Natural killer cell (primary cell): ENCODE measurements around the gene NR0B2. TPM values are rescaled to one million over a fixed set of nuclear protein-coding genes. Genes with fewer than 3 reads are reported as not detected.

Experiments used
- ATAC-seq, 3 donors: fragments of 150-1000 bp in 2 of 3; fragments of 200-7000 bp in 1 of 3; cut with Tn5 transposase; 1 replicate in 1 of 3; 2 replicates in 2 of 3; pipeline ENCODE4 v1.10.0; 2021; ENCODE audit warnings: mild to moderate bottlenecking in 2 of 3, moderate library complexity in 2 of 3
- DNase-seq, 2 donors: peaks; one replicate each; pipeline versions ENCODE4 v3.0.0 to v3.0.0-alpha.2; 2013 to 2021; ENCODE audit warnings: mixed read lengths in 1 of 2
- H3K27ac ChIP-seq: one replicate; pipeline ENCODE4 v1.5.1; 2013; ENCODE audit warnings: mild to moderate bottlenecking, low read length
- H3K27me3 ChIP-seq: one replicate; pipeline ENCODE4 v1.6.1; 2013; ENCODE audit warnings: low read length; ENCODE audit not compliant: control insufficient read depth, insufficient read depth
- H3K36me3 ChIP-seq: one replicate; pipeline ENCODE4 v1.6.1; 2013; ENCODE audit warnings: low read length; ENCODE audit not compliant: control insufficient read depth, insufficient read depth
- H3K4me1 ChIP-seq: one replicate; pipeline ENCODE4 v1.6.1; 2013; ENCODE audit warnings: low read length; ENCODE audit not compliant: control insufficient read depth, insufficient read depth
- H3K4me3 ChIP-seq: one replicate; pipeline ENCODE4 v1.5.1; 2013; ENCODE audit warnings: low read length
- H3K9me3 ChIP-seq: one replicate; pipeline ENCODE4 v1.6.1; 2013; ENCODE audit warnings: low read length; ENCODE audit not compliant: control insufficient read depth, insufficient read depth
- H3K27ac Mint-ChIP-seq, 2 donors: one replicate each; pipeline ENCODE4 v1.8.0; 2022; ENCODE audit warnings: mild to moderate bottlenecking in 2 of 2, mixed read lengths in 2 of 2, moderate library complexity in 1 of 2
- H3K27me3 Mint-ChIP-seq, 2 donors: one replicate each; pipeline ENCODE4 v1.8.0; 2022; ENCODE audit warnings: low read depth in 2 of 2, mixed read lengths in 2 of 2
- H3K36me3 Mint-ChIP-seq: one replicate; pipeline ENCODE4 v1.8.0; 2022; ENCODE audit warnings: mixed read lengths
- H3K4me1 Mint-ChIP-seq, 2 donors: one replicate each; pipeline ENCODE4 v1.8.0; 2022; ENCODE audit warnings: mixed read lengths in 2 of 2
- H3K4me3 Mint-ChIP-seq: one replicate; pipeline ENCODE4 v1.8.0; 2022; ENCODE audit warnings: mild to moderate bottlenecking, moderate library complexity, mixed read lengths
- H3K9me3 Mint-ChIP-seq, 2 donors: one replicate each; pipeline ENCODE4 v1.8.0; 2022; ENCODE audit warnings: mixed read lengths in 2 of 2
- CTCF ChIP-seq: fragments of 200-600 bp; IDR thresholded peaks from one replicate; pipeline ENCODE4 v1.8.0; 2022; ENCODE audit warnings: antibody characterized with exemption
- WGBS: methylation state at CpG from one replicate; pipeline ENCODE4 v1.1.7; 2013; ENCODE audit warnings: missing lambda C conversion rate; ENCODE audit not compliant: insufficient coverage; 5-methylcytosine and 5-hydroxymethylcytosine counted together
- intact Hi-C: fragments of 100-400 bp; cut with micrococcal nuclease; formaldehyde crosslinking; loops from one replicate; pipeline ENCODE4 v1.14.2; 2022
- total RNA-seq, 4 donors: library from RNA; stranded (reverse); fragments of 120-200 nt in 1 of 4; gene quantifications; one replicate each; pipeline versions ENCODE4 v1.2.3 to v1.2.4, GENCODE V29; 2013 to 2022

The NR0B2 gene
- total RNA-seq, 3 donors from 2014 or later (not counting 1 experiment from before 2014, with no cell fraction given): not detected

- H3K4me1 ChIP-seq: no peaks in the 10 kb centered on the region
- intact Hi-C loops: no loop called here
- no peaks in the 10 kb centered on the region for H3K9me3 ChIP-seq
- no peaks in the 10 kb centered on the region for H3K27me3 Mint-ChIP-seq
- TF ChIP-seq CTCF: no peak
- DNase-seq: no peak
- no peaks in the 10 kb centered on the region for H3K36me3 Mint-ChIP-seq
- H3K9me3 Mint-ChIP-seq: no peaks in the 10 kb centered on the region
- H3K36me3 ChIP-seq: no peaks in the 10 kb centered on the region
- no peaks in the 10 kb centered on the region for H3K4me1 Mint-ChIP-seq
- no peak overlapping the region for H3K27ac ChIP-seq
- no peak overlapping the region for H3K4me3 Mint-ChIP-seq
- 79% methylated on average over 5 of the region's 5 CpGs for WGBS
- H3K4me3 ChIP-seq: no peak overlapping the region
- no peak overlapping the region for H3K27ac Mint-ChIP-seq
- no peak for ATAC-seq
- H3K27me3 ChIP-seq: no peaks in the 10 kb centered on the region
Observed at GRCh38 chr1:26913389-26913753, 404 bp downstream of the NR0B2 start.

- no peaks in the 10 kb centered on the region for H3K4me1 Mint-ChIP-seq
- Histone ChIP-seq H3K9me3 (no peaks in the 10 kb centered on the region), H3K27me3 (no peaks in the 10 kb centered on the region), H3K4me1 (no peaks in the 10 kb centered on the region), H3K36me3 (no peaks in the 10 kb centered on the region), H3K27ac (no peak overlapping the region), H3K4me3 (no peak overlapping the region)
- H3K27ac Mint-ChIP-seq: no peak overlapping the region
- intact Hi-C loops: no loop called here
- no peaks in the 10 kb centered on the region for H3K36me3 Mint-ChIP-seq
- no peak for DNase-seq
- H3K27me3 Mint-ChIP-seq: peaks cover 0 to under 1% of the 10 kb centered on the region in 2 donors
- no peak for ATAC-seq
- H3K4me3 Mint-ChIP-seq: no peak overlapping the region
- no CpG with 5 or more reads among the region's 2 CpGs for WGBS
- H3K9me3 Mint-ChIP-seq: no peaks in the 10 kb centered on the region
- no peak for TF ChIP-seq CTCF
Observed at GRCh38 chr1:26912147-26912490, 1.7 kb downstream of the NR0B2 start.

- no peaks in the 10 kb centered on the region for H3K4me1 ChIP-seq
- no peaks in the 10 kb centered on the region for H3K9me3 ChIP-seq
- H3K27ac ChIP-seq: no peak overlapping the region
- no peak overlapping the region for H3K27ac Mint-ChIP-seq
- no peaks in the 10 kb centered on the region for H3K36me3 ChIP-seq
- ATAC-seq (no peak), DNase-seq (no peak)
- no peaks in the 10 kb centered on the region for H3K4me1 Mint-ChIP-seq
- no peak for TF ChIP-seq CTCF
- no peaks in the 10 kb centered on the region for H3K9me3 Mint-ChIP-seq
- WGBS: 85% methylated on average over 8 of the region's 8 CpGs
- no peak overlapping the region for H3K4me3 Mint-ChIP-seq
- intact Hi-C loops: no loop called here
- no peaks in the 10 kb centered on the region for H3K36me3 Mint-ChIP-seq
- no peak overlapping the region for H3K4me3 ChIP-seq
- no peaks in the 10 kb centered on the region for H3K27me3 ChIP-seq
- peaks cover 0 to 4% of the 10 kb centered on the region in 2 donors for H3K27me3 Mint-ChIP-seq
Observed at GRCh38 chr1:26911399-26912146, 2.2 kb downstream of the NR0B2 start.
